Body of pancreas (tissue), 4 donors: ENCODE measurements around the gene MT1E. TPM values are rescaled to one million over a fixed set of nuclear protein-coding genes. Genes with fewer than 3 reads are reported as not detected.

Source experiments
- ATAC-seq: fragments of 150-250 bp; one replicate; pipeline ENCODE4 v1.9.1; 2016
- DNase-seq, 4 donors: peaks; one replicate each; pipeline ENCODE4 v3.0.0-alpha.2; 2019
- H3K27ac ChIP-seq, 4 donors: fragments of 200-600 bp; sonication (generic); 1 replicate in 3 of 4; 2 replicates in 1 of 4; pipeline versions ENCODE4 v1.5.1 to v1.6.1; 2016 to 2019; ENCODE audit warnings: mild to moderate bottlenecking in 1 of 4, mixed read lengths in 1 of 4, moderate library complexity in 1 of 4
- H3K27me3 ChIP-seq, 2 donors: fragments of 200-600 bp; sonication (generic); one replicate each; pipeline ENCODE4 v1.6.0; 2016; ENCODE audit warnings: mild to moderate bottlenecking in 1 of 2
- H3K36me3 ChIP-seq, 2 donors: fragments of 200-600 bp; sonication (generic); replicated peaks in 1 of 2; 2 replicates each; pipeline ENCODE4 v1.5.1; 2016; ENCODE audit warnings: low read depth in 2 of 2; ENCODE audit not compliant: insufficient read depth in 1 of 2
- H3K4me1 ChIP-seq: fragments of 200-600 bp; sonication (generic); one replicate; pipeline ENCODE4 v1.6.0; 2016
- H3K4me3 ChIP-seq, 2 donors: fragments of 200-600 bp; sonication (generic); 1 replicate in 1 of 2; 2 replicates in 1 of 2; pipeline ENCODE4 v1.5.1; 2016 to 2019
- H3K9me3 ChIP-seq, 3 donors: fragments of 200-600 bp; sonication (generic); 1 replicate in 2 of 3; 2 replicates in 1 of 3; pipeline ENCODE4 v1.5.1; 2016
- POLR2A ChIP-seq, 3 donors: fragments of 450-650 bp; IDR thresholded peaks; one replicate each; pipeline ENCODE4 v1.6.1; 2016; ENCODE audit warnings: antibody characterized with exemption in 3 of 3, mild to moderate bottlenecking in 2 of 3
- WGBS, 2 donors: methylation state at CpG; one replicate each; pipeline ENCODE4 v1.1.5; 2017; 5-methylcytosine and 5-hydroxymethylcytosine counted together
- intact Hi-C: fragments of 100-400 bp; cut with DNase I; formaldehyde crosslinking; loops from one replicate; pipeline ENCODE4 v1.15.1; 2023
- total RNA-seq, 2 donors: library from RNA; depleted of rRNA; stranded (reverse); fragments of >200 nt; gene quantifications; one replicate each; pipeline ENCODE4 v1.1.0, GENCODE V29; 2016
- TF ChIP-seq, protein P1 (sequence below), 7 experiments: fragments of 450-650 bp in 4 of 7; fragments of 200-600 bp in 3 of 7; sonication (generic) in 3 of 7; IDR thresholded peaks; one replicate each; pipeline ENCODE4 v1.5.1; 2016 to 2019; ENCODE audit warnings: antibody characterized with exemption in 7 of 7

MT1E gene
- total RNA-seq, 2 donors from 2014 or later: 99.9 to 679 TPM

DNA sequence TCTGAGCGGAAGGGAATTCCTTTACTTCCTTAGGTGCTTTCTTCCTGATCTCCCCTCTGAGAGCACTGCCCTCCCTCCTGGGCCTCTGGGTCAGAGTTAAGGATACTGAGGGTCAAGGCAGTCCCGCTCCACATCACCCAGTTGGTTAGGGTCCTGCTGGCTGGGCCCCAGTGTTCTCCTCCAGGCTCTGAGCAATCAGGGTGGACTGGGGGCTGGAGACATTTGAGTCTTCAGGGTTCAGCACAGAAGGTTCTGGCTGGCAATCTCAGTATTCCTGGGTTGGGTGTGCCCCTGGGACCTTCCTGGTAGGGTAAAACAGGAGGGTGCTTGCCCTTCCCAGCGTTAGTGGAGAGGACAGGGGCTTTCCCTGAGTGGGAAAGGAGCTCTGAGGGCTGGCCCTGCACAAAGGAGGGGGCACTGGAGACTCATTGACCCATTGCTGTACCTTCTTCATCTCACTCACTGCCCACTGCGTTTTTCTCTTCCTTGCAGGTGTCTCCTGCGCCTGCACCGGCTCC, 7.3 kb downstream of the MT1E start:
- DNase-seq (no peak), ATAC-seq (peak; percentile 12)
- no peaks in the 10 kb centered on the region for H3K27me3 ChIP-seq
- whole genome bisulfite sequencing, 2 donors: 38 to 40% methylated on average over 6 of the region's 6 CpGs
- H3K4me1 ChIP-seq: peaks cover 21% of the 10 kb centered on the region
- peak overlapping the region; percentile 71 to 89 (median 82) for H3K27ac ChIP-seq
- H3K9me3 ChIP-seq: no peaks in the 10 kb centered on the region
- H3K36me3 ChIP-seq: no peaks in the 10 kb centered on the region
- TF ChIP-seq POLR2A (IDR thresholded peaks at IDR 0.05): no peak
- TF ChIP-seq, protein P1, sequence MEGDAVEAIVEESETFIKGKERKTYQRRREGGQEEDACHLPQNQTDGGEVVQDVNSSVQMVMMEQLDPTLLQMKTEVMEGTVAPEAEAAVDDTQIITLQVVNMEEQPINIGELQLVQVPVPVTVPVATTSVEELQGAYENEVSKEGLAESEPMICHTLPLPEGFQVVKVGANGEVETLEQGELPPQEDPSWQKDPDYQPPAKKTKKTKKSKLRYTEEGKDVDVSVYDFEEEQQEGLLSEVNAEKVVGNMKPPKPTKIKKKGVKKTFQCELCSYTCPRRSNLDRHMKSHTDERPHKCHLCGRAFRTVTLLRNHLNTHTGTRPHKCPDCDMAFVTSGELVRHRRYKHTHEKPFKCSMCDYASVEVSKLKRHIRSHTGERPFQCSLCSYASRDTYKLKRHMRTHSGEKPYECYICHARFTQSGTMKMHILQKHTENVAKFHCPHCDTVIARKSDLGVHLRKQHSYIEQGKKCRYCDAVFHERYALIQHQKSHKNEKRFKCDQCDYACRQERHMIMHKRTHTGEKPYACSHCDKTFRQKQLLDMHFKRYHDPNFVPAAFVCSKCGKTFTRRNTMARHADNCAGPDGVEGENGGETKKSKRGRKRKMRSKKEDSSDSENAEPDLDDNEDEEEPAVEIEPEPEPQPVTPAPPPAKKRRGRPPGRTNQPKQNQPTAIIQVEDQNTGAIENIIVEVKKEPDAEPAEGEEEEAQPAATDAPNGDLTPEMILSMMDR (IDR thresholded peaks at IDR 0.05): no peak
- peak overlapping the region in 1 of 2 donors; percentile 23 for H3K4me3 ChIP-seq
- intact Hi-C loops: no loop called here

DNA sequence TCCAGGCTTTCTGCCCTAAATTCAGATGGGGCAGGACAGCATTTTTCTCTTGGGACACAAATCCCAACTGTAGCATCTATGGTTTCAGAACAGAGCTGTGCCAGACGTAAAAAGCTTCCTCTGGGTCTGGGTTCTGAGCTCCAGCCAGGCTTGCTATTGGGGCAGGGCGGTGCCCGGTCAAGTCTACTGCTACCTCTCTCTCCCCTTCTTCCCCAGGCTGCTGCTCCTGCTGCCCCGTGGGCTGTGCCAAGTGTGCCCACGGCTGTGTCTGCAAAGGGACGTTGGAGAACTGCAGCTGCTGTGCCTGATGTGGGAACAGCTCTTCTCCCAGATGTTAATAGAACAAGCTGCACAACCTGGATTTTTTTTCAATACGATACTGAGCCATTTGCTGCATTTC, 8.0 kb downstream of the MT1E start:
- no peak overlapping the region for H3K4me3 ChIP-seq

DNA sequence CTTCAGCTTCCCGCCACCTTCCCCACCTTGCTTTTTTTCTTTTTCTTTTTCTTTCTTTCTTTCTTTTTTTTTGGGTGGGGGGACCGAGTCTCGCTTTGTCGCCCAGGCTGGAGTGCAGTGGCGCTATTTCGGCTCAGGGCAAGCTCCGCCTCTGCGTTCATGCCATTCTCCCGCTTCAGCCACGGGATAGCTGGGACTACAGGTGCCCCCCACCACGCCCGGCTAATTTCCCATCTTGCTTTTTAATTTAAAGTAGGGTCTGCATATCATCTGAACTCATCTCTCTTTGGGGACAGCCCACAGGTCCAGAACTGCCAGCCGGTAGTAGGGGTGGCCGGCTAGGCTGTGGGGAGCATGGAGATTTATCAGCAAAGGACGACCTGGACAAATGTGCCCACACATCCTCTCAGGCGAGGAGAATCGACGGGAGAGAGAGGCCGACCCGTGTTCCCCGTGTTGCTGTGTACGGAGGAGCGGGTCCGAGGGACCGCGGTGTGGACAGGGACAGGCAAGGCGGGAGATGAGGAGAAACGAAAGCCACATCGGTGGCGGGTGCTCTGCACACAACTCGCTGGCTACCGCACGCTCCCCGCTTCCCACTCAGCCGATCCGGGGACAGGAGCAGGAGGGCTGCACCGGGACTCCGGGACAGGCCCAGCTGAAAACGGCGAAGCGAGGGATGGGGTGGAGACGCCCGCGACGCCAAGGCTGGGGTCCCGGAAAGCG, 9.3 kb downstream of the MT1E start:
- intact Hi-C loops: no loop called here
- Histone ChIP-seq H3K4me3 (no peak overlapping the region), H3K27me3 (no peaks in the 10 kb centered on the region), H3K4me1 (peaks cover 32% of the 10 kb centered on the region), H3K36me3 (no peaks in the 10 kb centered on the region), H3K9me3 (no peaks in the 10 kb centered on the region), H3K27ac (no peak overlapping the region)
- ATAC-seq (no peak), DNase-seq (no peak)
- TF ChIP-seq, protein P1 (IDR thresholded peaks at IDR 0.05): no peak
- no peak for TF ChIP-seq POLR2A (IDR thresholded peaks at IDR 0.05)
- 70 to 74% methylated on average over 43 to 47 of the region's 47 CpGs for WGBS, 2 donors

More for the DNA sequence above, 8.0 kb downstream of the MT1E start:
- WGBS, 2 donors: 30 to 47% methylated on average over 7 of the region's 7 CpGs
- H3K27me3 ChIP-seq: no peaks in the 10 kb centered on the region
- H3K36me3 ChIP-seq: no peaks in the 10 kb centered on the region
- intact Hi-C loops: no loop called here
- DNase-seq (no peak), ATAC-seq (no peak)
- H3K9me3 ChIP-seq: no peaks in the 10 kb centered on the region
- peak overlapping the region in 1 of 4 donors; percentile 89 for H3K27ac ChIP-seq
- H3K4me1 ChIP-seq: peaks cover 26% of the 10 kb centered on the region
- no peak for TF ChIP-seq POLR2A (IDR thresholded peaks at IDR 0.05)
- TF ChIP-seq, protein P1 (IDR thresholded peaks at IDR 0.05): no peak

DNA sequence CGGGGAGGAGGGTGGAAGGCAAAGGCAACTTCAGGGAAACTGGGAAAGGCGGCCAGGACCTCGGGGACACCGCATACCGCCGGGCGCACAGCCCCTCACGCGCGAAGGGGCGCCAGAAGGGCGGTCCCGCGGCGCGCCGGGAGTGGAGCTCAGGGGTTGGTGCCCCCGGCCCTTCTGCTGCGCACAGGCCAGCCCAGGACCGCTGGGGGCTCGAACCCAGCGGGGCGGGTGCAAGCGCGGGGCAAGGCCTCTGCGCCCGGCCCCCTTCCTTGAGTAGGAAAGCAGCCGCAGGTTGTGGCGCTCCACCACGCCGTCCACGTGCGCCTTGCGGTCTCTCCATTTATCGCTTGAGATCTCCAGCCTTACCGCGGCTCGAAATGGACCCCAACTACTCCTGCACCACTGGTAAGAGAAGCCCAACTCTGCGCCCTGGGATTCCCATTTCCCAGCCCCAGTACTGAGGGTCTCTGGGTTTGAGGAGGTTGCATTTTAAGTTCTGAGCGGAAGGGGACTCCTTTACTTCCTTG, 9.9 kb downstream of the MT1E start:
- Histone ChIP-seq H3K27me3 (no peaks in the 10 kb centered on the region), H3K4me1 (peaks cover 32% of the 10 kb centered on the region), H3K36me3 (no peaks in the 10 kb centered on the region)

More for the DNA sequence above, 9.9 kb downstream of the MT1E start:
- no peak for ATAC-seq
- DNase-seq: no peak
- 51 to 77% methylated on average over 12 to 37 of the region's 40 CpGs for WGBS, 2 donors
- Histone ChIP-seq H3K4me3 (no peak overlapping the region), H3K27ac (no peak overlapping the region), H3K9me3 (no peaks in the 10 kb centered on the region)
- intact Hi-C loops: no loop called here
- TF ChIP-seq POLR2A (IDR thresholded peaks at IDR 0.05): no peak
- TF ChIP-seq, protein P1 (IDR thresholded peaks at IDR 0.05): no peak
